ENCODE data around the gene IL19. TPM values are rescaled to one million over a fixed set of nuclear protein-coding genes. Genes with fewer than 3 reads are reported as not detected.

The IL19 gene
- total and polyA plus RNA-seq, 9 of the 15 experiments (the other 6 are each of a cell fraction or from before 2014, with no cell fraction given): not detected

DNA sequence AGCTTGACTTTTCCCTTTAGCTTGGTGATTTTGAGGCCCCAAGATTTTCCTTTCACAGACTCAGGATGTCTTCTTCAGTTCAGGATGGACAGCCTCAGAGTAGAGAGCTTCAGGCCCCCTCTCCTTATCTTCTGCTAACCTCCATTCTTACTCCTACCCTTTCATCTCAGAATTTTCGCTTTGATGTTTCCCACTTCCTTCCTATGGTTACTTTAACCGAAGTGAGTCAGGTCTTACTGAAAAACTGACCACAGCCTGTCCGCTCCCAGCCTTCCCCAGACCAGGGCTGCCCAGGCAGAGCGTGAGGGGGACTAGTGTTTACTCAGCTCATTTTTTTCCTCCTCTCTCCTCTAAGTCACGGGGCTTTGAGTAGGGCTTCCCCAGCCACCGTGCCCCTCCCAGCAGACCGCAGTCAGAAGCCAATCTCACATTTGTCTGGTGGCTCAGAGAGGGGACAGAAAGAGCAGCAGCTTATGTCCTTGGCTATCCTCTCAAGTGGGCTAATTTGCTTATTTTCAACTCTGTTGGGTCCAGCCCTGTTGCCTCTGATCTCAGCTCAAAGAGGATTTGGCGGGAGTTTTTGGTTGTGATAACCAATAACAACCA is 4.2 kb upstream of the IL19 start (continued):
- no peak for TF ChIP-seq DACH1 (IDR thresholded peaks at IDR 0.05; ENCODE audit: partially characterized antibody)
- TF ChIP-seq, protein P1, sequence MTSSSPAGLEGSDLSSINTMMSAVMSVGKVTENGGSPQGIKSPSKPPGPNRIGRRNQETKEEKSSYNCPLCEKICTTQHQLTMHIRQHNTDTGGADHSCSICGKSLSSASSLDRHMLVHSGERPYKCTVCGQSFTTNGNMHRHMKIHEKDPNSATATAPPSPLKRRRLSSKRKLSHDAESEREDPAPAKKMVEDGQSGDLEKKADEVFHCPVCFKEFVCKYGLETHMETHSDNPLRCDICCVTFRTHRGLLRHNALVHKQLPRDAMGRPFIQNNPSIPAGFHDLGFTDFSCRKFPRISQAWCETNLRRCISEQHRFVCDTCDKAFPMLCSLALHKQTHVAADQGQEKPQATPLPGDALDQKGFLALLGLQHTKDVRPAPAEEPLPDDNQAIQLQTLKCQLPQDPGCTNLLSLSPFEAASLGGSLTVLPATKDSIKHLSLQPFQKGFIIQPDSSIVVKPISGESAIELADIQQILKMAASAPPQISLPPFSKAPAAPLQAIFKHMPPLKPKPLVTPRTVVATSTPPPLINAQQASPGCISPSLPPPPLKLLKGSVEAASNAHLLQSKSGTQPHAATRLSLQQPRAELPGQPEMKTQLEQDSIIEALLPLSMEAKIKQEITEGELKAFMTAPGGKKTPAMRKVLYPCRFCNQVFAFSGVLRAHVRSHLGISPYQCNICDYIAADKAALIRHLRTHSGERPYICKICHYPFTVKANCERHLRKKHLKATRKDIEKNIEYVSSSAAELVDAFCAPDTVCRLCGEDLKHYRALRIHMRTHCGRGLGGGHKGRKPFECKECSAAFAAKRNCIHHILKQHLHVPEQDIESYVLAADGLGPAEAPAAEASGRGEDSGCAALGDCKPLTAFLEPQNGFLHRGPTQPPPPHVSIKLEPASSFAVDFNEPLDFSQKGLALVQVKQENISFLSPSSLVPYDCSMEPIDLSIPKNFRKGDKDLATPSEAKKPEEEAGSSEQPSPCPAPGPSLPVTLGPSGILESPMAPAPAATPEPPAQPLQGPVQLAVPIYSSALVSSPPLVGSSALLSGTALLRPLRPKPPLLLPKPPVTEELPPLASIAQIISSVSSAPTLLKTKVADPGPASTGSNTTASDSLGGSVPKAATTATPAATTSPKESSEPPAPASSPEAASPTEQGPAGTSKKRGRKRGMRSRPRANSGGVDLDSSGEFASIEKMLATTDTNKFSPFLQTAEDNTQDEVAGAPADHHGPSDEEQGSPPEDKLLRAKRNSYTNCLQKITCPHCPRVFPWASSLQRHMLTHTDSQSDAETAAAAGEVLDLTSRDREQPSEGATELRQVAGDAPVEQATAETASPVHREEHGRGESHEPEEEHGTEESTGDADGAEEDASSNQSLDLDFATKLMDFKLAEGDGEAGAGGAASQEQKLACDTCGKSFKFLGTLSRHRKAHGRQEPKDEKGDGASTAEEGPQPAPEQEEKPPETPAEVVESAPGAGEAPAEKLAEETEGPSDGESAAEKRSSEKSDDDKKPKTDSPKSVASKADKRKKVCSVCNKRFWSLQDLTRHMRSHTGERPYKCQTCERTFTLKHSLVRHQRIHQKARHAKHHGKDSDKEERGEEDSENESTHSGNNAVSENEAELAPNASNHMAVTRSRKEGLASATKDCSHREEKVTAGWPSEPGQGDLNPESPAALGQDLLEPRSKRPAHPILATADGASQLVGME (CRISPR knock-in tag; IDR thresholded peaks at IDR 0.05): peak; percentile 19; the same call in 1 of the 2 replicates
- 0 out of 4 replicates have a peak, but pooled peaks of 1 of the 2 experiments have one; percentile 10 for TF ChIP-seq RAD21 (CRISPR knock-in tag; conservative IDR thresholded peaks at IDR 0.05 in 1 of 2, IDR thresholded peaks at IDR 0.05 in 1 of 2)
- TF ChIP-seq RFX7 (CRISPR knock-in tag; IDR thresholded peaks at IDR 0.05): no peak
- TF ChIP-seq GATA2 (CRISPR knock-in tag; IDR thresholded peaks at IDR 0.05): 0 out of 2 replicates have a peak, but pooled peaks have one; percentile 57
- TF ChIP-seq ARID1B (IDR thresholded peaks at IDR 0.05): peak; percentile 84
- TF ChIP-seq TAF7 (tag; IDR thresholded peaks at IDR 0.05): no peak
- 0 out of 4 replicates have a peak, but pooled peaks of 1 of the 2 experiments have one; percentile 72 for TF ChIP-seq KDM4B (IDR thresholded peaks at IDR 0.05; ENCODE audit: borderline replicate concordance in 2 of 2, low read depth in 1 of 2)
- no peak for TF ChIP-seq PRMT5 (CRISPR knock-in tag; IDR thresholded peaks at IDR 0.05)
- peak; percentile 97 to 99 for TF ChIP-seq FOXA3 (CRISPR knock-in tag; conservative IDR thresholded peaks at IDR 0.05 in 1 of 2, IDR thresholded peaks at IDR 0.05 in 1 of 2)
- TF ChIP-seq, protein P2, sequence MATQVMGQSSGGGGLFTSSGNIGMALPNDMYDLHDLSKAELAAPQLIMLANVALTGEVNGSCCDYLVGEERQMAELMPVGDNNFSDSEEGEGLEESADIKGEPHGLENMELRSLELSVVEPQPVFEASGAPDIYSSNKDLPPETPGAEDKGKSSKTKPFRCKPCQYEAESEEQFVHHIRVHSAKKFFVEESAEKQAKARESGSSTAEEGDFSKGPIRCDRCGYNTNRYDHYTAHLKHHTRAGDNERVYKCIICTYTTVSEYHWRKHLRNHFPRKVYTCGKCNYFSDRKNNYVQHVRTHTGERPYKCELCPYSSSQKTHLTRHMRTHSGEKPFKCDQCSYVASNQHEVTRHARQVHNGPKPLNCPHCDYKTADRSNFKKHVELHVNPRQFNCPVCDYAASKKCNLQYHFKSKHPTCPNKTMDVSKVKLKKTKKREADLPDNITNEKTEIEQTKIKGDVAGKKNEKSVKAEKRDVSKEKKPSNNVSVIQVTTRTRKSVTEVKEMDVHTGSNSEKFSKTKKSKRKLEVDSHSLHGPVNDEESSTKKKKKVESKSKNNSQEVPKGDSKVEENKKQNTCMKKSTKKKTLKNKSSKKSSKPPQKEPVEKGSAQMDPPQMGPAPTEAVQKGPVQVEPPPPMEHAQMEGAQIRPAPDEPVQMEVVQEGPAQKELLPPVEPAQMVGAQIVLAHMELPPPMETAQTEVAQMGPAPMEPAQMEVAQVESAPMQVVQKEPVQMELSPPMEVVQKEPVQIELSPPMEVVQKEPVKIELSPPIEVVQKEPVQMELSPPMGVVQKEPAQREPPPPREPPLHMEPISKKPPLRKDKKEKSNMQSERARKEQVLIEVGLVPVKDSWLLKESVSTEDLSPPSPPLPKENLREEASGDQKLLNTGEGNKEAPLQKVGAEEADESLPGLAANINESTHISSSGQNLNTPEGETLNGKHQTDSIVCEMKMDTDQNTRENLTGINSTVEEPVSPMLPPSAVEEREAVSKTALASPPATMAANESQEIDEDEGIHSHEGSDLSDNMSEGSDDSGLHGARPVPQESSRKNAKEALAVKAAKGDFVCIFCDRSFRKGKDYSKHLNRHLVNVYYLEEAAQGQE (IDR thresholded peaks at IDR 0.05; ENCODE audit: borderline replicate concordance): peak; percentile 83
- TF ChIP-seq, protein P2 (CRISPR knock-in tag; IDR thresholded peaks at IDR 0.05; ENCODE audit: low read depth): no peak

Measured in K562 (cell line).